ENCODE measurements around the gene B3GNT8. TPM values are rescaled to one million over a fixed set of nuclear protein-coding genes. Genes with fewer than 3 reads are reported as not detected.

The B3GNT8 gene
- total RNA-seq, 3 donors from 2014 or later: 2.6 to 3.0 (median 2.9) TPM

GRCh38 chr19:41447732-41448332 lies 20.7 kb upstream of the B3GNT8 start:
- no peak for TF ChIP-seq CTCF (IDR thresholded peaks at IDR 0.05)
- no peak for TF ChIP-seq POLR2A (IDR thresholded peaks at IDR 0.05)
- TF ChIP-seq POLR2AphosphoS5 (IDR thresholded peaks at IDR 0.05): no peak
- intact Hi-C loops (cut with DNase I; ENCODE audit: low total_unique reads): loop anchor here (10.0 kb wide), 1 partner anchor 97 kb away; no protein-coding TSS in a partner anchor
- no peaks in the 10 kb centered on the region for H3K36me3 ChIP-seq
- no peak for DNase-seq (ENCODE audit: low spot score in 2 of 2)
- H3K4me1 ChIP-seq: no peaks in the 10 kb centered on the region
- no peaks in the 10 kb centered on the region for H3K9me3 ChIP-seq
- peak overlapping the region in 1 of 3 donors; percentile 7 for H3K4me3 ChIP-seq
- no peak overlapping the region for H3K27ac ChIP-seq
- peaks cover 0 to 11% of the 10 kb centered on the region in 2 donors for H3K27me3 ChIP-seq

GRCh38 chr19:41445575-41445974 lies 18.4 kb upstream of the B3GNT8 start:
- Histone ChIP-seq H3K36me3 (no peaks in the 10 kb centered on the region), H3K27me3 (peaks cover 0 to 16% of the 10 kb centered on the region in 2 donors), H3K9me3 (no peaks in the 10 kb centered on the region), H3K4me3 (no peak overlapping the region), H3K27ac (no peak overlapping the region), H3K4me1 (no peaks in the 10 kb centered on the region)
- intact Hi-C loops (cut with DNase I; ENCODE audit: low total_unique reads): loop anchor here (10.0 kb wide), 1 partner anchor 99 kb away; no protein-coding TSS in a partner anchor
- DNase-seq (ENCODE audit: low spot score in 2 of 2): peak in 1 of 2 donors; percentile 12
- TF ChIP-seq CTCF (IDR thresholded peaks at IDR 0.05): no peak
- no peak for TF ChIP-seq POLR2A (IDR thresholded peaks at IDR 0.05)

GRCh38 chr19:41443813-41444455 lies 16.8 kb upstream of the B3GNT8 start:
- intact Hi-C loops (cut with DNase I; ENCODE audit: low total_unique reads): loop anchor here (10.0 kb wide), 1 partner anchor 101 kb away; no protein-coding TSS in a partner anchor

GRCh38 chr19:41442473-41443355 lies 15.5 kb upstream of the B3GNT8 start, which contains the start of gene ERICH4:
TSS of gene ERICH4 (plus strand) at chr19:41443156. CDS start at chr19:41443170, 14 bp downstream.
- Histone ChIP-seq H3K27ac (no peak within 1 kb of the TSS), H3K27me3 (peaks cover 0 to 16% of the 10 kb centered on the region in 2 donors), H3K4me3 (no peak within 1 kb of the TSS), H3K36me3 (no peaks in the 10 kb centered on the region), H3K9me3 (no peaks in the 10 kb centered on the region), H3K4me1 (no peaks in the 10 kb centered on the region)
- intact Hi-C loops (cut with DNase I; ENCODE audit: low total_unique reads): loop anchor here (10.0 kb wide), 1 partner anchor 102 kb away; no protein-coding TSS in a partner anchor
- TF ChIP-seq POLR2AphosphoS5 (IDR thresholded peaks at IDR 0.05): no peak
- TF ChIP-seq CTCF (IDR thresholded peaks at IDR 0.05): no peak
- no peak for TF ChIP-seq POLR2A (IDR thresholded peaks at IDR 0.05)
- peak in 1 of 2 donors; percentile 38 for DNase-seq (ENCODE audit: low spot score in 2 of 2)

More at GRCh38 chr19:41443813-41444455, 16.8 kb upstream of the B3GNT8 start:
- Histone ChIP-seq H3K4me1 (no peaks in the 10 kb centered on the region), H3K27ac (no peak overlapping the region), H3K4me3 (no peak overlapping the region), H3K9me3 (no peaks in the 10 kb centered on the region), H3K27me3 (peaks cover 0 to 16% of the 10 kb centered on the region in 2 donors), H3K36me3 (no peaks in the 10 kb centered on the region)
- DNase-seq (ENCODE audit: low spot score in 2 of 2): peak in 1 of 2 donors; percentile 43
- TF ChIP-seq CTCF (IDR thresholded peaks at IDR 0.05) (no peak), POLR2A (IDR thresholded peaks at IDR 0.05) (no peak), POLR2AphosphoS5 (IDR thresholded peaks at IDR 0.05) (no peak)

Data from breast epithelium (tissue), 4 donors.